ENCODE results near the gene PCK2. TPM values are rescaled to one million over a fixed set of nuclear protein-coding genes. Genes with fewer than 3 reads are reported as not detected.

The PCK2 gene
- total RNA-seq, 1 experiment from 2014 or later: 48.9 TPM

DNA sequence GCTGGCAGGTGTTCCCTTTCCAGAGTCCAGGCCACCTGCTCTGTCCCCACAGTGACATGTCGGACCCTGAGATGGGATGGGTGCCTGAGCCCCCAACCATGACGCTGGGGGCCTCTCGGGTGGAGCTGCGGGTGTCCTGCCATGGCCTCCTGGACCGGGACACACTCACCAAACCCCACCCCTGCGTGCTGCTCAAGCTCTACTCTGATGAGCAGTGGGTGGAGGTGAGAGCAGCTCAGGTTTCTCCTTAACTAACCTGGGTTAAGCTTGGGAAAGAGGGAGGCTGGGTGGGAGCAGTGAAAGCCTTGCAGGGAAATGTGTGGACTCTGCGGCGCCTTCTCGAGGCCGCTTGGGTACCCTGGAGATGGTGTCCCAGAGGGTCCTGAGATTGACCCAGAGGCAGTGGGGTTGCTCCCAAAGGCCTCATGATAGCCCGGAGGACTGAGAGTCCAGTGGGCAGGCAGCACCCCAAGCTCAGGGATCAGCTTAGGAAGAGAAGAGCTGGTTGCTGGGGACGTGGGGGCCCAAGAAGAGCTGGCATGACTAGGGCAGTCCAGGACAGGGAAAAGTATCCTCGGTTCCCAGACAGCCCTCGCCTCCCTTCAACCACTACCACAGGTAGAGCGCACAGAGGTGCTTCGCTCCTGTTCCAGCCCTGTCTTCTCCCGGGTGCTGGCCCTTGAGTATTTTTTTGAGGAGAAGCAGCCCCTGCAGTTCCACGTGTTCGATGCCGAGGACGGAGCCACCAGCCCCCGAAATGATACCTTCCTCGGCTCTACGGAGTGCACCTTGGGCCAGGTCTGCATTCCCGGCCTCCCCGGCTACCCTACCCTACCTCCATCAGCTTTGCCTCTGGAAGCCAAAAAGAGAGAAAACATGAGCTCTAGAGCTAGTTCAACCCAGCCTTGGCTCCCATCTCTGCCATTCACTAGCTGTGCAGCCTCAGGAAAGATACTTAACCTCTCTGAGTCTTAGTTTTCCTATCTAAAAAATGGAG, 20.9 kb upstream of the PCK2 start:
- Histone ChIP-seq H3K23me2 (ENCODE audit: insufficient read length, low read depth, low read length, poor library complexity, severe bottlenecking) (no peaks in the 10 kb centered on the region), H4K5ac (ENCODE audit: insufficient read length, low read depth, low read length) (no peak overlapping the region), H2AFZ (ENCODE audit: low read length) (no peak overlapping the region), H3K9me3 (ENCODE audit: control insufficient read depth, low read depth, low read length) (no peaks in the 10 kb centered on the region), H3K56ac (ENCODE audit: insufficient read length, low read depth, low read length) (no peak overlapping the region), H2BK5ac (ENCODE audit: insufficient read length, low read length) (no peak overlapping the region), H3K23ac (ENCODE audit: insufficient read length, low read depth, low read length) (no peak overlapping the region), H4K91ac (ENCODE audit: insufficient read length, low read depth, low read length) (no peak overlapping the region), H3K27ac (ENCODE audit: insufficient read length, low read depth, low read length) (no peak overlapping the region), H3K14ac (ENCODE audit: insufficient read depth, low read length) (no peak overlapping the region; the same call in 1 of the 2 replicates), H2AK5ac (ENCODE audit: insufficient read length, low read length) (no peak overlapping the region), H3K79me2 (ENCODE audit: insufficient read depth, low read length) (no peaks in the 10 kb centered on the region), H3K4ac (ENCODE audit: low read depth, low read length) (no peak overlapping the region), H2BK12ac (ENCODE audit: insufficient read length, low read depth, low read length) (no peak overlapping the region), H2BK15ac (ENCODE audit: low read depth, low read length) (no peak overlapping the region), H3K18ac (ENCODE audit: insufficient read length, low read depth, low read length) (no peak overlapping the region), H3K4me2 (ENCODE audit: insufficient read depth, insufficient read length, low read length) (no peak overlapping the region), H2BK20ac (ENCODE audit: low read depth, low read length, poor library complexity, severe bottlenecking) (no peak overlapping the region), H3K4me1 (ENCODE audit: insufficient read depth, low read length) (no peaks in the 10 kb centered on the region), H4K8ac (replicated peaks; ENCODE audit: insufficient read length, low read depth, low read length) (no peak overlapping the region), H4K20me1 (ENCODE audit: control insufficient read depth, insufficient read depth, insufficient read length) (no peaks in the 10 kb centered on the region), H3K27me3 (ENCODE audit: insufficient read depth, low read length) (no peaks in the 10 kb centered on the region), H3T11ph (ENCODE audit: low read length) (no peak overlapping the region), H3K9ac (ENCODE audit: extremely low read depth, insufficient read length, low read length) (no peak overlapping the region), H3K79me1 (ENCODE audit: insufficient read depth, low read depth, low read length, poor library complexity, severe bottlenecking) (no peaks in the 10 kb centered on the region), H2BK120ac (ENCODE audit: low read depth, low read length, poor library complexity, severe bottlenecking) (no peak overlapping the region)
- no peaks in the 10 kb centered on the region; the same call in 1 of the 2 replicates for H3K27me3 Mint-ChIP-seq (ENCODE audit: low read depth)
- no CpG with 5 or more reads among the region's 26 CpGs for WGBS (ENCODE audit: extremely low coverage, insufficient read length, low lambda C conversion rate)
- TF ChIP-seq, protein P1, sequence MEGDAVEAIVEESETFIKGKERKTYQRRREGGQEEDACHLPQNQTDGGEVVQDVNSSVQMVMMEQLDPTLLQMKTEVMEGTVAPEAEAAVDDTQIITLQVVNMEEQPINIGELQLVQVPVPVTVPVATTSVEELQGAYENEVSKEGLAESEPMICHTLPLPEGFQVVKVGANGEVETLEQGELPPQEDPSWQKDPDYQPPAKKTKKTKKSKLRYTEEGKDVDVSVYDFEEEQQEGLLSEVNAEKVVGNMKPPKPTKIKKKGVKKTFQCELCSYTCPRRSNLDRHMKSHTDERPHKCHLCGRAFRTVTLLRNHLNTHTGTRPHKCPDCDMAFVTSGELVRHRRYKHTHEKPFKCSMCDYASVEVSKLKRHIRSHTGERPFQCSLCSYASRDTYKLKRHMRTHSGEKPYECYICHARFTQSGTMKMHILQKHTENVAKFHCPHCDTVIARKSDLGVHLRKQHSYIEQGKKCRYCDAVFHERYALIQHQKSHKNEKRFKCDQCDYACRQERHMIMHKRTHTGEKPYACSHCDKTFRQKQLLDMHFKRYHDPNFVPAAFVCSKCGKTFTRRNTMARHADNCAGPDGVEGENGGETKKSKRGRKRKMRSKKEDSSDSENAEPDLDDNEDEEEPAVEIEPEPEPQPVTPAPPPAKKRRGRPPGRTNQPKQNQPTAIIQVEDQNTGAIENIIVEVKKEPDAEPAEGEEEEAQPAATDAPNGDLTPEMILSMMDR (conservative IDR thresholded peaks at IDR 0.05): no peak
- no peak overlapping the region for H3K27ac Mint-ChIP-seq
- H3K36me3 Mint-ChIP-seq (ENCODE audit: insufficient read depth in 1 of 3, low read depth in 3 of 3): no peaks in the 10 kb centered on the region
- no peaks in the 10 kb centered on the region for H3K9me3 Mint-ChIP-seq
- 0 out of 5 replicates have a peak overlapping the region, but pooled peaks of 1 of the 2 experiments have one; percentile 19 for H3K4me3 Mint-ChIP-seq
- peaks cover 9 to 16% of the 10 kb centered on the region in 2 experiments for H3K4me1 Mint-ChIP-seq
- DNase-seq: no peak

All from H9 (cell line).